PC-9 (cell line): Measurements from ENCODE around the gene GRIN2A. TPM values are rescaled to one million over a fixed set of nuclear protein-coding genes. Genes with fewer than 3 reads are reported as not detected.

Experiments
- BruUV-seq: library from RNA; stranded (reverse); fragments of 400-500 nt; replicated peaks from 2 replicates; lab custom pipeline; 2021; lab: Mats Ljungman, UMichigan
- CTCF ChIA-PET: fragments of 300-600 bp; sonication (Branson Sonifier 250); formaldehyde crosslinking; loops from one replicate; lab custom pipeline; 2022; ENCODE audit warnings: antibody characterized with exemption; lab: Charles Lee
- POLR2A ChIA-PET: fragments of 300-600 bp; sonication (Branson Sonifier 250); formaldehyde crosslinking; loops from one replicate; lab custom pipeline; 2022; ENCODE audit warnings: antibody characterized with exemption; ENCODE audit not compliant: unreplicated experiment; lab: Charles Lee
- DNase-seq, 2 experiments: peaks; one replicate each; pipeline versions ENCODE4 v3.0.0 to v3.0.0-alpha.2; 2015 to 2022; ENCODE audit warnings: mixed read lengths in 1 of 2
- H2AFZ ChIP-seq: fragments of 200-600 bp; sonication (generic); 2 replicates; pipeline ENCODE4 v1.8.1; 2017; ENCODE audit warnings: antibody characterized with exemption
- H3F3A ChIP-seq: fragments of 200-600 bp; sonication (generic); 2 replicates; pipeline ENCODE4 v1.8.1; 2017; ENCODE audit warnings: antibody characterized with exemption, mild to moderate bottlenecking, low read depth; ENCODE audit not compliant: insufficient read depth
- H3K27ac ChIP-seq: fragments of 200-600 bp; sonication (generic); 2 replicates; pipeline ENCODE4 v1.6.1; 2016; ENCODE audit warnings: mixed run types
- H3K27me3 ChIP-seq: fragments of 200-600 bp; sonication (generic); 2 replicates; pipeline ENCODE4 v1.6.1; 2016; ENCODE audit warnings: low read depth, mixed run types; ENCODE audit not compliant: insufficient read depth
- H3K36me3 ChIP-seq: fragments of 200-600 bp; sonication (generic); 2 replicates; pipeline ENCODE4 v1.6.1; 2016; ENCODE audit warnings: low read depth, mixed run types
- H3K4me1 ChIP-seq: fragments of 200-600 bp; sonication (generic); replicated peaks from 2 replicates; pipeline ENCODE4 v1.6.1; 2016; ENCODE audit warnings: mixed run types; ENCODE audit not compliant: insufficient read depth
- H3K4me2 ChIP-seq: fragments of 200-600 bp; sonication (generic); 2 replicates; pipeline ENCODE4 v1.6.1; 2017; ENCODE audit warnings: mixed run types
- H3K4me3 ChIP-seq: fragments of 200-600 bp; sonication (generic); 2 replicates; pipeline ENCODE4 v1.6.1; 2016; ENCODE audit warnings: mixed run types
- H3K79me2 ChIP-seq: fragments of 200-600 bp; sonication (generic); 2 replicates; pipeline ENCODE4 v1.6.1; 2017; ENCODE audit warnings: low read depth, mixed run types
- H3K9me2 ChIP-seq: fragments of 200-600 bp; sonication (generic); 2 replicates; pipeline ENCODE4 v1.8.1; 2017; ENCODE audit warnings: mild to moderate bottlenecking; ENCODE audit not compliant: insufficient read depth
- H3K9me3 ChIP-seq: fragments of 200-600 bp; sonication (generic); 2 replicates; pipeline ENCODE4 v1.8.1; 2016; ENCODE audit warnings: low read depth; ENCODE audit not compliant: insufficient read depth
- H4K20me1 ChIP-seq: fragments of 200-600 bp; sonication (generic); 2 replicates; pipeline ENCODE4 v1.8.1; 2017; ENCODE audit not compliant: insufficient read depth
- EZH2 ChIP-seq: fragments of 200-600 bp; sonication (generic); IDR thresholded peaks from 2 replicates; pipeline ENCODE4 v1.8.0; 2017; ENCODE audit warnings: antibody characterized with exemption, low read depth
- intact Hi-C: fragments of 100-400 bp; cut with micrococcal nuclease; formaldehyde crosslinking; loops from one replicate; pipeline ENCODE4 v1.10.0; 2022; ENCODE audit not compliant: unreplicated experiment
- total RNA-seq: library from RNA; stranded (reverse); gene quantifications from 2 replicates; pipeline ENCODE4 v1.2.3, GENCODE V29; 2021
- TF ChIP-seq, protein P1 (sequence below): fragments of 200-600 bp; sonication (generic); conservative IDR thresholded peaks from 2 replicates; pipeline ENCODE4 v1.6.1; 2017; ENCODE audit warnings: mixed run types, antibody characterized with exemption, mild to moderate bottlenecking, moderate library complexity

Gene GRIN2A
- total RNA-seq, 1 experiment from 2014 or later, result not detected

DNA sequence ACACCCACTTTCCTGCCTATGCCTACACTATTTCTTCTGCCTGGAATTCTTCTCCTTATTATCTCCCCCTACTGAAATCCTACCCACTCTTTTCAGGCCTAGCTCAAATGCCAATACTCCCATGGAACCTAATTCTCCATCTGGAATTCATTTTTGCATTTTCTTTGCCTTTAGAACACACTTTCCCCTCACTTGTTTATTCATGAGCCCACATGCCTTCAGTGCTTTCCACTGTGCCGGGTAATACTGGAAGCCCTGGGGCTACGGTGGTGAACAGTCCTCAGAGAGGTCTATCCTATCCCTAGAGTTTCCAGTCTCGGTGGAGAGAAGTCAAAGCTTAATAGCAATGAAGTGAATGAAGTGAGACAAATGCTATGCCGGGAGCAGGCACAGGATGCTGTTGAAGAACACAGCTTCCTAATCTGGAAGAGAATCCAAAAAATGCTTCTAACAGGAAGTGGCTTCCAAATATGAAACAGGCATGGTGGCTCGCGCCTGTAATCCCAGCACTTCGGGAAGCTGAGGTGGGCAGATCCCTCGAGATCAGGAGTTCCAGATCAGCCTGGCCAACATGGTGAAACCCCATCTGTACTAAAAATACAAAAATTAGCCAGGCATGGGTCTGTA is 322.4 kb downstream of the GRIN2A start:
- ChIA-PET CTCF (no interaction called here), POLR2A (no interaction called here)
- Histone ChIP-seq H4K20me1 (no peaks in the 10 kb centered on the region), H3K27ac (no peak overlapping the region), H3F3A (no peaks in the 10 kb centered on the region), H3K79me2 (no peaks in the 10 kb centered on the region), H3K27me3 (peaks cover 30% of the 10 kb centered on the region; the same call in 1 of the 2 replicates), H3K9me3 (no peaks in the 10 kb centered on the region), H3K4me3 (no peak overlapping the region), H3K36me3 (no peaks in the 10 kb centered on the region), H3K9me2 (no peaks in the 10 kb centered on the region), H3K4me2 (no peak overlapping the region), H2AFZ (no peak overlapping the region), H3K4me1 (no peaks in the 10 kb centered on the region)
- no TSS peak for BruUV-seq
- TF ChIP-seq, protein P1, sequence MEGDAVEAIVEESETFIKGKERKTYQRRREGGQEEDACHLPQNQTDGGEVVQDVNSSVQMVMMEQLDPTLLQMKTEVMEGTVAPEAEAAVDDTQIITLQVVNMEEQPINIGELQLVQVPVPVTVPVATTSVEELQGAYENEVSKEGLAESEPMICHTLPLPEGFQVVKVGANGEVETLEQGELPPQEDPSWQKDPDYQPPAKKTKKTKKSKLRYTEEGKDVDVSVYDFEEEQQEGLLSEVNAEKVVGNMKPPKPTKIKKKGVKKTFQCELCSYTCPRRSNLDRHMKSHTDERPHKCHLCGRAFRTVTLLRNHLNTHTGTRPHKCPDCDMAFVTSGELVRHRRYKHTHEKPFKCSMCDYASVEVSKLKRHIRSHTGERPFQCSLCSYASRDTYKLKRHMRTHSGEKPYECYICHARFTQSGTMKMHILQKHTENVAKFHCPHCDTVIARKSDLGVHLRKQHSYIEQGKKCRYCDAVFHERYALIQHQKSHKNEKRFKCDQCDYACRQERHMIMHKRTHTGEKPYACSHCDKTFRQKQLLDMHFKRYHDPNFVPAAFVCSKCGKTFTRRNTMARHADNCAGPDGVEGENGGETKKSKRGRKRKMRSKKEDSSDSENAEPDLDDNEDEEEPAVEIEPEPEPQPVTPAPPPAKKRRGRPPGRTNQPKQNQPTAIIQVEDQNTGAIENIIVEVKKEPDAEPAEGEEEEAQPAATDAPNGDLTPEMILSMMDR, result no peak
- TF ChIP-seq EZH2, result no peak
- DNase-seq, result no peak
- intact Hi-C loops, result no loop called here

DNA sequence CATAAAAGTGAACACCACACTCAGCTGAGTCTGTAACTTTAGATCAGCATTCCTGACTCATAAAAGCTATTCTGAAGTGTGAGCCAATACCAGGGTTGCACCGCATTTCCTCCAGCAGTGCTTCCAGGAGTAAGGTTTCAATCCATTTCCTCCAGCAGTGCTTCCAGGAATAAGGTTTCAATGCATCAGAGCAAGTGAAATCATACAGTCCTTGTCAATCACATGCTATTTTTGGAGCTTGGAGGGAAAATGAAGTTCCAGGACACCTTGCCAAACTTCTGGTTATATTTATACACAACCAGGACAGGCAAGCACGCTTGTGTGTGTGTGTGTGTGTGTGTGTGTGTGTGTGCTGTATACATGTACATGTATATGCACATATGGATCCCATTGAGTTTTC is 327.6 kb downstream of the GRIN2A start:
- Histone ChIP-seq H3K79me2 (no peaks in the 10 kb centered on the region), H3K27me3 (peaks cover 13% of the 10 kb centered on the region; the same call in 1 of the 2 replicates), H3K4me1 (no peaks in the 10 kb centered on the region), H4K20me1 (no peaks in the 10 kb centered on the region), H3K4me3 (no peak overlapping the region), H3K9me2 (no peaks in the 10 kb centered on the region), H3K4me2 (no peak overlapping the region), H3K36me3 (no peaks in the 10 kb centered on the region), H2AFZ (no peak overlapping the region), H3F3A (no peaks in the 10 kb centered on the region), H3K27ac (no peak overlapping the region), H3K9me3 (no peaks in the 10 kb centered on the region)
- TF ChIP-seq, protein P1, result no peak
- TF ChIP-seq EZH2, result no peak
- ChIA-PET POLR2A (no interaction called here), CTCF (no interaction called here)
- no TSS peak for BruUV-seq
- intact Hi-C loops, result no loop called here
- no peak for DNase-seq

DNA sequence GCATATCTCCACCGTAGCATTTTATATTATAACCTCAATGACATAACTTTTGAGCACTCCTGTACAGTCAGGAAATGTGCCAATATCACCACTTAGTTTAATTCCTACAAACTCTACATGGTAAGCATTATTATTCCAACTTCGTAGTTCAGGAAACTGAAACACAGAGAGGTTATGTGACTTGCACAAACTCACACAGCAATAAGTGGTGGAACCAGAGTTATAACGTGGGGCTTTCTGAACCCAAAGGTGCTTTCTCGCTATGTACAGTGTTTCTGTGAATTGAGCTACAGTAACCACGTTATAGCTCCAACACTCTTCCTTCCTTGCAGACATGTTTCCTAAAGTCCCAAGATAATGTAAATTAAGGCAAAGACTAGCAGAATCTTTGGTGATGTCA is 330.2 kb downstream of the GRIN2A start:
- Histone ChIP-seq H3K9me2 (no peaks in the 10 kb centered on the region), H2AFZ (no peak overlapping the region), H3K27me3 (peaks cover 17% of the 10 kb centered on the region; the same call in 1 of the 2 replicates), H3K79me2 (no peaks in the 10 kb centered on the region), H3K4me1 (no peaks in the 10 kb centered on the region), H3K4me3 (no peak overlapping the region), H4K20me1 (no peaks in the 10 kb centered on the region), H3K36me3 (no peaks in the 10 kb centered on the region), H3K4me2 (no peak overlapping the region), H3F3A (no peaks in the 10 kb centered on the region), H3K27ac (no peak overlapping the region), H3K9me3 (no peaks in the 10 kb centered on the region)
- POLR2A ChIA-PET, result no interaction called here
- TF ChIP-seq, protein P1, result no peak
- TF ChIP-seq EZH2, result no peak
- DNase-seq, result no peak
- no TSS peak for BruUV-seq
- intact Hi-C loops, result no loop called here
- CTCF ChIA-PET, result no interaction called here
